Measurements from ENCODE around the gene MFRP. TPM values are rescaled to one million over a fixed set of nuclear protein-coding genes. Genes with fewer than 3 reads are reported as not detected.

MFRP gene
- total RNA-seq, 1 donor: not detected

GRCh38 chr11:119355091-119355843, 8.8 kb upstream of the MFRP start:
- no peak overlapping the region for H3K4me3 ChIP-seq (ENCODE audit: low read depth, low read length)
- no peak for DNase-seq (ENCODE audit: low read depth)
- TF ChIP-seq CTCF (IDR thresholded peaks at IDR 0.05; ENCODE audit: insufficient read depth, low read depth, low read length): no peak

GRCh38 chr11:119352857-119353260, 6.4 kb upstream of the MFRP start:
- no peak for TF ChIP-seq CTCF (IDR thresholded peaks at IDR 0.05; ENCODE audit: insufficient read depth, low read depth, low read length)
- DNase-seq (ENCODE audit: low read depth): no peak
- no peak overlapping the region for H3K4me3 ChIP-seq (ENCODE audit: low read depth, low read length)

- DNase-seq (ENCODE audit: low read depth): no peak
- no peak overlapping the region for H3K4me3 ChIP-seq (ENCODE audit: low read depth, low read length)
- no peak for TF ChIP-seq CTCF (IDR thresholded peaks at IDR 0.05; ENCODE audit: insufficient read depth, low read depth, low read length)
Observed at GRCh38 chr11:119351232-119351631, 4.7 kb upstream of the MFRP start.

GRCh38 chr11:119350302-119350701, 3.8 kb upstream of the MFRP start:
- no peak for TF ChIP-seq CTCF (IDR thresholded peaks at IDR 0.05; ENCODE audit: insufficient read depth, low read depth, low read length)
- DNase-seq (ENCODE audit: low read depth): no peak
- H3K4me3 ChIP-seq (ENCODE audit: low read depth, low read length): no peak overlapping the region

- no peak for TF ChIP-seq CTCF (IDR thresholded peaks at IDR 0.05; ENCODE audit: insufficient read depth, low read depth, low read length)
- no peak for DNase-seq (ENCODE audit: low read depth)
- H3K4me3 ChIP-seq (ENCODE audit: low read depth, low read length): no peak overlapping the region
Observed at GRCh38 chr11:119347940-119348605, 1.6 kb upstream of the MFRP start.

- DNase-seq (ENCODE audit: low read depth): no peak
- TF ChIP-seq CTCF (IDR thresholded peaks at IDR 0.05; ENCODE audit: insufficient read depth, low read depth, low read length): no peak
Observed at GRCh38 chr11:119347242-119347641, 737 bp upstream of the MFRP start.

More at GRCh38 chr11:119347242-119347641, 737 bp upstream of the MFRP start:
- H3K4me3 ChIP-seq (ENCODE audit: low read depth, low read length): no peak overlapping the region
